ENCODE data around the gene B4GALT2. TPM values are rescaled to one million over a fixed set of nuclear protein-coding genes. Genes with fewer than 3 reads are reported as not detected.

Gene B4GALT2
- total and polyA plus RNA-seq, 2 of the 4 experiments (the other 2 are of a cell fraction): 52.3 to 60.8 TPM

- 0 out of 4 replicates have a peak, but pooled peaks cover 0 to 3% of the 10 kb centered on the region in 2 experiments for H3K79me1 ChIP-seq (ENCODE audit: low read depth in 1 of 2, low read length in 2 of 2)
- H3K27me3 ChIP-seq (ENCODE audit: control insufficient read depth, insufficient read depth, low read length): no peaks in the 10 kb centered on the region
- ATAC-seq (ENCODE audit: low read depth): no peak
- no peak overlapping the region for H2AFZ ChIP-seq (replicated peaks; ENCODE audit: low read length, poor library complexity)
- no peak overlapping the region for H2AK5ac ChIP-seq (ENCODE audit: low read depth, low read length)
- peaks cover 13% of the 10 kb centered on the region for H3K9me1 ChIP-seq (ENCODE audit: insufficient read depth, low read length)
- H2BK20ac ChIP-seq (ENCODE audit: low read depth, low read length): no peak overlapping the region
- no peaks in the 10 kb centered on the region for H3K9me3 ChIP-seq (ENCODE audit: control insufficient read depth, insufficient read depth, low read length)
- no peak overlapping the region for H4K91ac ChIP-seq (ENCODE audit: insufficient read depth, low read depth, low read length)
- H2AK9ac ChIP-seq (replicated peaks; ENCODE audit: low read depth, low read length, poor library complexity): no peak overlapping the region
- WGBS, 2 experiments (ENCODE audit: extremely low coverage in 2 of 2, insufficient read length in 1 of 2): 100% methylated on average over 1 of the region's 3 CpGs; no CpG with 5 or more reads in 1 of the 2 experiments
- no peak overlapping the region for H3K23ac ChIP-seq (ENCODE audit: low read depth, low read length)
- H2BK120ac ChIP-seq (ENCODE audit: low read depth, low read length): no peak overlapping the region
- H4K20me1 ChIP-seq (ENCODE audit: insufficient read depth, low read length): peaks cover 7% of the 10 kb centered on the region; the same call in 1 of the 2 replicates
- H2BK15ac ChIP-seq (ENCODE audit: low read depth, low read length): no peak overlapping the region
- CTCF ChIA-PET: no interaction called here
- H3K4me2 ChIP-seq (ENCODE audit: low read depth, low read length): no peak overlapping the region
- no peak overlapping the region for H3K4ac ChIP-seq (ENCODE audit: low read depth, low read length)
- POLR2A ChIA-PET (ENCODE audit: unreplicated experiment): no interaction called here
- H3K4me1 ChIP-seq (ENCODE audit: control insufficient read depth, insufficient read depth, low read length): no peaks in the 10 kb centered on the region
- no peak for TF ChIP-seq MAZ (IDR thresholded peaks at IDR 0.05; ENCODE audit: borderline replicate concordance, low read depth, low read length)
- no peak for TF ChIP-seq POLR2A (IDR thresholded peaks at IDR 0.05; ENCODE audit: low read depth, low read length)
- no peak for TF ChIP-seq MAFK (IDR thresholded peaks at IDR 0.05; ENCODE audit: low read depth, low read length)
- no peak for TF ChIP-seq MXI1 (IDR thresholded peaks at IDR 0.05; ENCODE audit: borderline replicate concordance, low read depth, low read length)
- no peak for TF ChIP-seq NFE2L2 (IDR thresholded peaks at IDR 0.05; ENCODE audit: low read depth, low read length)
- TF ChIP-seq CEBPB (IDR thresholded peaks at IDR 0.05; ENCODE audit: low read depth, low read length): no peak
- no peak for TF ChIP-seq SMC3 (IDR thresholded peaks at IDR 0.05; ENCODE audit: low read depth, low read length)
- TF ChIP-seq CHD1 (IDR thresholded peaks at IDR 0.05; ENCODE audit: low read depth, low read length): no peak
- no peak overlapping the region for H3K56ac ChIP-seq (ENCODE audit: extremely low read depth, insufficient read depth, low read length)
- no TSS peak for BruUV-seq (replicated peaks)
- no peak overlapping the region for H3K18ac ChIP-seq (ENCODE audit: low read depth, low read length)
- intact Hi-C loops (cut with micrococcal nuclease) (no loop called here), dilution Hi-C loops (cut with HindIII; ENCODE audit: low sequenced_read_pairs, unreplicated experiment) (no loop called here), in situ Hi-C loops (cut with MboI; ENCODE audit: low sequenced_read_pairs) (loop anchor here (25.0 kb wide), 1 partner anchor 424 kb away; the partner anchor contains the start of gene PTPRF)
- DNase-seq: no peak
- H4K8ac ChIP-seq (ENCODE audit: low read depth in 2 of 2, low read length in 2 of 2): no peak overlapping the region
- H3K14ac ChIP-seq (replicated peaks; ENCODE audit: low read depth, low read length): no peak overlapping the region
- H3K9ac ChIP-seq (ENCODE audit: low read depth, low read length): no peak overlapping the region
- H3K4me3 ChIP-seq (ENCODE audit: insufficient read depth, low read depth, low read length): no peak overlapping the region
- H3K36me3 ChIP-seq (ENCODE audit: control insufficient read depth, insufficient read depth, low read length): peaks cover 49% of the 10 kb centered on the region
- H2BK5ac ChIP-seq (ENCODE audit: low read depth, low read length, poor library complexity, severe bottlenecking): no peak overlapping the region
- no peak overlapping the region for H3K27ac ChIP-seq (ENCODE audit: insufficient read depth, low read length)
- H4K5ac ChIP-seq (ENCODE audit: low read depth, low read length): no peak overlapping the region
These were observed 17.3 kb upstream of the B4GALT2 start for GRCh38 chr1:43961692-43962091.

Measured in IMR-90 (cell line).